GM12892 (cell line): ENCODE data around the gene SORT1.

Experiments used
- DNase-seq: peaks from one replicate; pipeline ENCODE4 v3.0.0; 2011; ENCODE audit not compliant: insufficient read length
- FAIRE-seq: peaks from 2 replicates; lab custom pipeline; 2011; peaks lifted over from hg19 to GRCh38; lab: Jason Lieb, UNC
- POLR2A ChIP-seq: IDR thresholded peaks from 2 replicates; pipeline ENCODE4 v1.6.1; 2011; ENCODE audit warnings: low read depth, low read length, control low read depth
- POLR2AphosphoS5 ChIP-seq: IDR thresholded peaks from 2 replicates; pipeline ENCODE4 v1.6.1; 2011; ENCODE audit warnings: low read depth, low read length, control low read depth
- TAF1 ChIP-seq: IDR thresholded peaks from 2 replicates; pipeline ENCODE4 v1.6.1; 2011; ENCODE audit warnings: low read depth, mild to moderate bottlenecking, control low read depth, low read length, borderline replicate concordance

The SORT1 gene

GRCh38 chr1:109425391-109426280 is 27.9 kb upstream of the SORT1 start:
- peak; percentile 9 for FAIRE-seq
- no peak for TF ChIP-seq POLR2A
- TF ChIP-seq POLR2AphosphoS5: no peak
- no peak for TF ChIP-seq TAF1
- DNase-seq: peak; percentile 23

- no peak for FAIRE-seq
- DNase-seq: no peak
These were observed 25.8 kb upstream of the SORT1 start for GRCh38 chr1:109423498-109423897.

GRCh38 chr1:109412551-109412950 is 14.8 kb upstream of the SORT1 start:
- FAIRE-seq (no peak), DNase-seq (no peak)
- no peak for TF ChIP-seq TAF1
- no peak for TF ChIP-seq POLR2A
- no peak for TF ChIP-seq POLR2AphosphoS5

More at GRCh38 chr1:109423498-109423897, 25.8 kb upstream of the SORT1 start:
- no peak for TF ChIP-seq TAF1
- no peak for TF ChIP-seq POLR2A
- no peak for TF ChIP-seq POLR2AphosphoS5

GRCh38 chr1:109404838-109405237 is 7.1 kb upstream of the SORT1 start:
- DNase-seq (no peak), FAIRE-seq (peak; percentile 14)
- TF ChIP-seq POLR2A (no peak), POLR2AphosphoS5 (no peak), TAF1 (no peak)

- no peak for FAIRE-seq
- no peak for DNase-seq
- no peak for TF ChIP-seq POLR2A
- TF ChIP-seq POLR2AphosphoS5: no peak
- no peak for TF ChIP-seq TAF1
These were observed 4.3 kb upstream of the SORT1 start for GRCh38 chr1:109402025-109402424.

GRCh38 chr1:109400035-109400655 is 2.4 kb upstream of the SORT1 start:
- no peak for TF ChIP-seq POLR2A
- no peak for TF ChIP-seq TAF1
- TF ChIP-seq POLR2AphosphoS5: no peak
- DNase-seq: no peak
- no peak for FAIRE-seq

- peak; percentile 14 for FAIRE-seq
- TF ChIP-seq POLR2A (no peak), TAF1 (no peak), POLR2AphosphoS5 (no peak)
These were observed 1.7 kb upstream of the SORT1 start for GRCh38 chr1:109399326-109399957.

GRCh38 chr1:109398343-109399225 is 866 bp upstream of the SORT1 start:
- DNase-seq (no peak), FAIRE-seq (no peak)
- no peak for TF ChIP-seq TAF1
- TF ChIP-seq POLR2AphosphoS5: no peak
- TF ChIP-seq POLR2A: no peak

More at GRCh38 chr1:109399326-109399957, 1.7 kb upstream of the SORT1 start:
- DNase-seq: no peak

- no peak for FAIRE-seq
- no peak for DNase-seq
- no peak for TF ChIP-seq POLR2A
- no peak for TF ChIP-seq TAF1
- no peak for TF ChIP-seq POLR2AphosphoS5
These were observed 692 bp downstream of the SORT1 start for GRCh38 chr1:109396871-109397580.

- TF ChIP-seq TAF1 (no peak), POLR2AphosphoS5 (no peak), POLR2A (no peak)
- FAIRE-seq: no peak
- DNase-seq: no peak
These were observed 1.2 kb downstream of the SORT1 start for GRCh38 chr1:109396513-109396839.
